Stimulated activated CD4-positive, alpha-beta T cell treated with anti-CD3 and anti-CD28 coated beads, Interleukin-12 subunit alpha, Interleukin-12 subunit beta, amount 100 ng/mL, for 4 hours (primary cell): ENCODE measurements around the gene JAG1.

ENCODE experiments used
- DNase-seq: peaks from one replicate; pipeline ENCODE4 v3.0.0-alpha.2; 2020

JAG1 gene

GRCh38 chr20:10696650-10697049 is 22.9 kb upstream of the JAG1 start:
- DNase-seq: no peak

GRCh38 chr20:10689385-10689784 is 15.6 kb upstream of the JAG1 start:
- DNase-seq: no peak

- DNase-seq: no peak
Observed at GRCh38 chr20:10687895-10688294, 14.1 kb upstream of the JAG1 start.

- no peak for DNase-seq
Observed at GRCh38 chr20:10686356-10687133, 12.7 kb upstream of the JAG1 start.

GRCh38 chr20:10683537-10683936 is 9.7 kb upstream of the JAG1 start:
- DNase-seq: no peak

GRCh38 chr20:10682939-10683338 is 9.1 kb upstream of the JAG1 start:
- no peak for DNase-seq

GRCh38 chr20:10681494-10681893 is 7.7 kb upstream of the JAG1 start:
- DNase-seq: no peak

- DNase-seq: no peak
Observed at GRCh38 chr20:10680571-10680970, 6.8 kb upstream of the JAG1 start.

- no peak for DNase-seq
Observed at GRCh38 chr20:10679269-10679668, 5.5 kb upstream of the JAG1 start.

- DNase-seq: no peak
Observed at GRCh38 chr20:10676518-10676917, 2.7 kb upstream of the JAG1 start.

- DNase-seq: no peak
Observed at GRCh38 chr20:10675450-10675848, 1.6 kb upstream of the JAG1 start.

- no peak for DNase-seq
Observed at GRCh38 chr20:10674684-10675449, 1.1 kb upstream of the JAG1 start.

GRCh38 chr20:10673176-10673841 is 490 bp downstream of the JAG1 start:
- DNase-seq: no peak

- no peak for DNase-seq
Observed at GRCh38 chr20:10672624-10673127, 1.1 kb downstream of the JAG1 start.

GRCh38 chr20:10671919-10672623 is 1.7 kb downstream of the JAG1 start:
- DNase-seq: no peak

- DNase-seq: no peak
Observed at GRCh38 chr20:10671221-10671918, 2.4 kb downstream of the JAG1 start.

- no peak for DNase-seq
Observed at GRCh38 chr20:10670501-10671220, 3.1 kb downstream of the JAG1 start.

GRCh38 chr20:10669843-10670446 is 3.9 kb downstream of the JAG1 start:
- no peak for DNase-seq

GRCh38 chr20:10668677-10669368 is 5.0 kb downstream of the JAG1 start:
- no peak for DNase-seq

- DNase-seq: no peak
Observed at GRCh38 chr20:10667560-10668167, 6.1 kb downstream of the JAG1 start.
